Measurements from ENCODE around the gene CNTN4. TPM values are rescaled to one million over a fixed set of nuclear protein-coding genes. Genes with fewer than 3 reads are reported as not detected.

Gene CNTN4
- total RNA-seq, 1 donor from 2014 or later = 40.0 TPM

DNA sequence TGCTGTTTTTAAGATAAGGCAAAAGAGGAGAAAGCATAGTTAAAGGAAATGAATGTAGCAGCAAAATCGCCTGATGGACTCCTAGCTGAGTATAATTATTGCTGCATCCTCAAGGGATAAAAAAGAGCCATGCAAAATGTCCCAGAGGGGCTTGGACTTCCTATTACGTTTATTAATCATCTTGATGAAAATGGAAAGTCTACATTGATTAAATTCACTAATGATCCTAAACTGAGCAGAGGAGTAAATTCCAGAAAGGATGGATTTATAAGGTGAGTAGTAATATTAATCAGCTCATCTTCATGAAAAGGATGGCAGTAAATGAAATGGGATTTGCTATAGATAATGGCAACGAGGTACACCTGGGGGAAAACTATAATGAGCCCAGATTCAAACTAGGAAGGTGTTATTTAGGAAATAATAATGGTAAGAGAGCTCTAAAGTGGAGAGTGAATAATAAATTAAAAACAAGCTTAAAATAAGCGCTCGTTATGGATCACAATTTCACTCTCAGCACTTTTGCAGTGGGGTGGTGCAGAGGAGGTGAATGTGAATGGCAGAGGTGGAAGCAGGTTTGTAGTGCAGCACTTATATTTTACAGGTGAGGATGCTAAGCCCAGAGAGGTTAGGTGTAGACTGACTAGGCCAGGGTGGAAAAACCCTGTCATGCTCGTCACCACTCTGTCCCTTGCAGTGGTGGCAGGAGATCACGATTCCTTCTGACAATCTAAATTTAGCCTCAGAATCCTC is 989.2 kb downstream of the CNTN4 start:
- no peak for DNase-seq (ENCODE audit: low spot score)

DNA sequence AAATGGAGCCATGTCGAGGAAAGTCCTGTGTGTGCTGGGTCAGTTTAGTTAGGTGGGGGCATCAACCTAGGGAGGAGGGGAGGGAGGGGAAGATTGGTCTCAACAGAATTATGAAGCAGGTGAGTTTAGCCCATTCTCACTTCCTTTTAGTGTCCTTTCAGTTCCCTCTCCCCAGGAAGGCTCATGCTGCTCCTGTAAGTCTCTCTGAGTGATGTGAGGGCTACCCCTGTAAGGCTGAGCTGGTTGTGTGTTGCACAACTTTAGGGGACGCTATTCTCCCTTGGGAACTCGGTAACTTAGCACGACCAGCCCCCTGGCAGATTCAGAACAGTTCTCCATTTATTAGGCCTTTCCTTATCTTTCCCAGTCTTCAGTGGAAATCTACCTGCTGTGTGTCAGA is 990.4 kb downstream of the CNTN4 start:
- DNase-seq (ENCODE audit: low spot score) = no peak

DNA sequence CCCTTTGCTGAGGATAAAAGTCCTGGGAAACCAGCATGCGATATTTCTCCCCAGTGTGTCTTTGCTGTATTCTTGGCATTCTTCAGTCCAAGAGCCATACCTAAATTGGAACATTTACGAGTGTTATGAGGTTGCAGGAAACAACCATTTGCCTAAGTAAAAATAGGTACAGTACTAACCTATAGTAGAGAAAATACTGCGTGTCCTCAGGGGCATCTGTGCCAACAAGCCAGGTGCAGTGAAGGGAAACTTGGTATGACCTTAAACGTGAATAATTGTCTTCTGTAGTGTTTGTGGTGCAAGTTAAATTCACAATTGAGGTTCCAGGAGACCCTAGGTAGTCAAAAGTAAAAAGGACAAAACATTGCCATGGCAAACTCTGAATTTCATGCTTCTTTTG is 999.3 kb downstream of the CNTN4 start:
- no peak for DNase-seq (ENCODE audit: low spot score)

DNA sequence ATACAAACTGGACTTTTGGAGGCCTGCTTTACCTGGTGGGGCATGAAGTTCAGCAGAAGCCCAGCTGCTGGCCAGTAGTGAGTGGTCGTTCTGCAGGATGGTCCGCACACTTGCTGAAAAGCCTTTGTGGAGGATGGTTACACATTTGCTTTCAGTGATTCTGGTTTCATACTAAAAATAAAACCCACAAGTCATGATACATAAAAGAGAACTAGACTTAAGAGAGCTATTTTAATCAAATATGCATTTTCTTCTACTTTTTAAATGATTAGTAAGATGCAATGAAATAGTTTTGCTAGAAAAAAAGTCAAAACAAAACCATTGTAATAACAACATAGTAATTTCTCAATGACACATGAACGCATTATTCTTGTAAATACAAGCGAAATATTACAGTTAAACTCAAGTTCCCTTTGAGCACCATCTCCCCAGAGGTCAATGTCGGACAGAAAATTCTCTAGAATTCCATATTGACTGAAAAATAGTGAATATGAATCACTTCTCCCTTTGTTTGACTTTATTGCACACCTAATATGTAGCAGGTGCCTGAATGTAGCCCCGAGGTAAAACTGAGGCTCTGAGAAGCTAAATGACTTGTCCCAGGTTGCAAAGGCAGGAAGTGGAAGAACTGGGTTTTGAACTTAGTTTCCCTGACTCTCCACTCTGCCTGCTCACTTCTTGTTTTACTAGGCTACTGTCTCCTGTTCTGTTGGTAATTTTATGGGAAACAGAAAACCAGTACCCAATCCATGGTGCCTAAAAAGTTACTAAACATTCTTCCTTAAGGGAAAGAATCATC is 1003.2 kb downstream of the CNTN4 start:
- no peak for DNase-seq (ENCODE audit: low spot score)

DNA sequence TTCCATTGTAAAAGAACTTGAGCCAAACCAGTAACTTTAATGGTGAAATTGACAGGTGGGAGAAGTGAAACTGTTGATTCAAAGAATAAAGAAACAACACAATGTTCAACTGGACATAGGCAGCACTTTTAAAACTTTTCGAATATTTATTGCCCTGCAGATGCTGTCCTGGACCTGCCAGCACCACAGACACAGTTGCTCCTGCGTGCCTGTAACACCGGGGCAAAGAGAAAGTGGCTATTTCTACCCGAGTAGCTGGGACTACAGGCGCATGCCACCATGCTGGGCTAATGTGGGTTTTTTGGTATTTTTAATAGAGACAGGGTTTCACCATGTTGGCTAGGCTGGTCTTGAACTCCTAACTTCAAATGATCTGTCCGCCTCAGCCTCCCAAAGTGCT is 1004.1 kb downstream of the CNTN4 start:
- DNase-seq (ENCODE audit: low spot score) = no peak

DNA sequence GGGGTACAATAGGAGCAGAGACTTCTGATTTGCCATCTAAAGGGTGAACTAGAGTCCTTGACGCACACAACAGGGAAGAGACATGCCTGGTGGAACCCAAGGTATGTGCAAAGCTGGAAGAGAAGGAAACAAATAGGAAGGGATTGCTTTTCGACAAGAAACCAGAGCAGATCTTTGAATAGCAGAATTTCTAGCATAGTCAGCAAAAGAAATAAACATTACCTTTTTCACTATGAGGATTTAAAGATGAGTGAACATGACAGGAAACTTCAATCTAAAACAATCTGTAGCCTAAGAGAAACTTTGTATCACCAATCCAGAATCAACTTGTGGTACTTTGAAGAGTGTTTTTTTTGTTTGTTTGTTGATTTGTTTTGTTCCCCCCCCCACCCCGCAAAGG is 1006.6 kb downstream of the CNTN4 start:
- no peak for DNase-seq (ENCODE audit: low spot score)

DNA sequence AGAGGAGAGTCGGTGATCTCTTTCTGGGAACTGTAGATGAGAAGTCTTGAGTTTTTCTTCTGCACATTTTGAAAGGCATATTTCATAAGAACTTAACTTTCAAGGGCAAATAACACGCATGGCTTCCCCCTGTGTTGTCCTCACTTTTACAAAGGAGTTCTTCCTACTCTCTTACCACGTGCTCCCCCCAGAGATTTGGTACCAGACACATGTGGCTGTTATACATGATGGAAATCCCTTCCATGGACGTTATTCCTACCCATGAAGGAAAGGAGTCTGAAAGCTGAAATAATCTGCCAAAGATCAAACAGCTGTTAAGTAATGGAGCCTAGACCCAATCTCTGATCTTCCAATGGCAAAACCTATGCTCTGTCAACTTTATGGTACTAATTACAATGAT is 1007.1 kb downstream of the CNTN4 start:
- no peak for DNase-seq (ENCODE audit: low spot score)

DNA sequence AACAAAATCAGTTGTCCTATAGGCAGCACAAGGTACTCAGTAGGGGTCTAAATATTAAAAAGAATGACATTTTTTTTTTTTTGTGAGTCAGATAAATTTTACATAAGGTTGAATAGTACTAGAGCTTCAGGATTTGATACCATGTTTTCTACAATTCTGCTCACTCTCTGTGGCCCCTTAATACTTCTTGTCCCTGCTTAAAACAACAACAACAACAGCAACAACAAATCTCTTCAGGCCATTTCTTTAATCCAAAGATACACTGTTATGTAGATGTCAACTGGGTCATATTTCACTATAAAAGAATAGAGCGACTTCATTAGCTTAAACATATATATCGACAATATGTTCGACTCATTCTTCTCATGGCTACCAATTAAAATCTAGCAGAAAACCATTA is 1008.5 kb downstream of the CNTN4 start:
- DNase-seq (ENCODE audit: low spot score) = no peak

Data from umbilical cord (tissue), 2 donors.